Measurements from ENCODE around the gene HK3. TPM values are rescaled to one million over a fixed set of nuclear protein-coding genes. Genes with fewer than 3 reads are reported as not detected.
A peak's percentile ranks its signal among the peaks of the same experiment; 100 is the strongest.

The HK3 gene
- total RNA-seq, 1 donor from 2014 or later = 0.51 TPM

- DNase-seq (ENCODE audit: low spot score) = no peak
- Mint-ChIP-seq H3K4me3 (ENCODE audit: unreplicated experiment) (no peak overlapping the region), H3K27me3 (ENCODE audit: unreplicated experiment) (no peaks in the 10 kb centered on the region), H3K36me3 (ENCODE audit: low read depth, unreplicated experiment) (peaks cover 10% of the 10 kb centered on the region), H3K4me1 (ENCODE audit: unreplicated experiment) (no peaks in the 10 kb centered on the region), H3K9me3 (ENCODE audit: unreplicated experiment) (no peaks in the 10 kb centered on the region), H3K27ac (ENCODE audit: unreplicated experiment) (no peak overlapping the region)
- TF ChIP-seq CTCF (IDR thresholded peaks at IDR 0.05; ENCODE audit: unreplicated experiment) = no peak
These were observed 30.5 kb upstream of the HK3 start for GRCh38 chr5:176929654-176930053.

GRCh38 chr5:176927562-176927961 is 28.4 kb upstream of the HK3 start:
- H3K4me1 Mint-ChIP-seq (ENCODE audit: unreplicated experiment) = no peaks in the 10 kb centered on the region
- peaks cover 10% of the 10 kb centered on the region for H3K36me3 Mint-ChIP-seq (ENCODE audit: low read depth, unreplicated experiment)
- H3K4me3 Mint-ChIP-seq (ENCODE audit: unreplicated experiment) = no peak overlapping the region
- DNase-seq (ENCODE audit: low spot score) = no peak
- no peaks in the 10 kb centered on the region for H3K9me3 Mint-ChIP-seq (ENCODE audit: unreplicated experiment)
- no peak overlapping the region for H3K27ac Mint-ChIP-seq (ENCODE audit: unreplicated experiment)
- no peak for TF ChIP-seq CTCF (IDR thresholded peaks at IDR 0.05; ENCODE audit: unreplicated experiment)
- no peaks in the 10 kb centered on the region for H3K27me3 Mint-ChIP-seq (ENCODE audit: unreplicated experiment)

- DNase-seq (ENCODE audit: low spot score) = no peak
- no peaks in the 10 kb centered on the region for H3K4me1 Mint-ChIP-seq (ENCODE audit: unreplicated experiment)
- H3K27me3 Mint-ChIP-seq (ENCODE audit: unreplicated experiment) = no peaks in the 10 kb centered on the region
- no peak for TF ChIP-seq CTCF (IDR thresholded peaks at IDR 0.05; ENCODE audit: unreplicated experiment)
- H3K9me3 Mint-ChIP-seq (ENCODE audit: unreplicated experiment) = no peaks in the 10 kb centered on the region
- no peak overlapping the region for H3K4me3 Mint-ChIP-seq (ENCODE audit: unreplicated experiment)
- H3K36me3 Mint-ChIP-seq (ENCODE audit: low read depth, unreplicated experiment) = peaks cover 8% of the 10 kb centered on the region
- no peak overlapping the region for H3K27ac Mint-ChIP-seq (ENCODE audit: unreplicated experiment)
These were observed 23.7 kb upstream of the HK3 start for GRCh38 chr5:176922817-176923216.

- TF ChIP-seq CTCF (IDR thresholded peaks at IDR 0.05; ENCODE audit: unreplicated experiment) = no peak
- no peak overlapping the region for H3K27ac Mint-ChIP-seq (ENCODE audit: unreplicated experiment)
These were observed 22.6 kb upstream of the HK3 start for GRCh38 chr5:176921714-176922113.

GRCh38 chr5:176918613-176919012 is 19.5 kb upstream of the HK3 start:
- peaks cover 8% of the 10 kb centered on the region for H3K36me3 Mint-ChIP-seq (ENCODE audit: low read depth, unreplicated experiment)
- H3K4me1 Mint-ChIP-seq (ENCODE audit: unreplicated experiment) = no peaks in the 10 kb centered on the region
- no peak for TF ChIP-seq CTCF (IDR thresholded peaks at IDR 0.05; ENCODE audit: unreplicated experiment)
- no peaks in the 10 kb centered on the region for H3K27me3 Mint-ChIP-seq (ENCODE audit: unreplicated experiment)
- H3K9me3 Mint-ChIP-seq (ENCODE audit: unreplicated experiment) = no peaks in the 10 kb centered on the region
- H3K27ac Mint-ChIP-seq (ENCODE audit: unreplicated experiment) = no peak overlapping the region
- H3K4me3 Mint-ChIP-seq (ENCODE audit: unreplicated experiment) = peak overlapping the region; percentile 6
- no peak for DNase-seq (ENCODE audit: low spot score)

More at GRCh38 chr5:176921714-176922113, 22.6 kb upstream of the HK3 start:
- Mint-ChIP-seq H3K9me3 (ENCODE audit: unreplicated experiment) (no peaks in the 10 kb centered on the region), H3K4me3 (ENCODE audit: unreplicated experiment) (no peak overlapping the region), H3K27me3 (ENCODE audit: unreplicated experiment) (no peaks in the 10 kb centered on the region), H3K36me3 (ENCODE audit: low read depth, unreplicated experiment) (peaks cover 8% of the 10 kb centered on the region), H3K4me1 (ENCODE audit: unreplicated experiment) (no peaks in the 10 kb centered on the region)
- DNase-seq (ENCODE audit: low spot score) = no peak

All from endothelial cell (in vitro differentiated cells).